Left ventricle myocardium inferior (tissue), 1 donor: ENCODE results near the gene CLEC18A. TPM values are rescaled to one million over a fixed set of nuclear protein-coding genes. Genes with fewer than 3 reads are reported as not detected.

ENCODE experiments used
- DNase-seq: peaks from one replicate; pipeline ENCODE4 v3.0.0-alpha.2; 2020
- H3K27ac ChIP-seq: fragments of 200-600 bp; replicated peaks from 2 replicates; pipeline ENCODE4 v1.8.0; 2021
- H3K27me3 ChIP-seq: fragments of 200-600 bp; 2 replicates; pipeline ENCODE4 v1.8.0; 2021; ENCODE audit warnings: low read depth
- H3K36me3 ChIP-seq: fragments of 200-600 bp; 2 replicates; pipeline ENCODE4 v1.8.0; 2021
- H3K4me1 ChIP-seq: fragments of 200-600 bp; 2 replicates; pipeline ENCODE4 v1.8.0; 2021
- H3K4me3 ChIP-seq: fragments of 200-600 bp; 2 replicates; pipeline ENCODE4 v1.8.0; 2021; ENCODE audit warnings: mild to moderate bottlenecking, moderate library complexity
- H3K9me3 ChIP-seq: fragments of 200-600 bp; replicated peaks from 2 replicates; pipeline ENCODE4 v1.8.0; 2021
- intact Hi-C: fragments of 100-400 bp; cut with micrococcal nuclease; formaldehyde crosslinking; loops from one replicate; pipeline ENCODE4 v1.11.0; 2022
- total RNA-seq: library from RNA; stranded (reverse); fragmentation: NEBNext Ultra II Directional; extraction: Animal tissue kit (Norgen Biotek cat#: 25700); gene quantifications from one replicate; pipeline ENCODE4 v1.2.1, GENCODE V29; 2021
- TF ChIP-seq, protein P1 (sequence below): fragments of 200-600 bp; IDR thresholded peaks from 2 replicates; pipeline ENCODE4 v1.8.0; 2021; ENCODE audit warnings: antibody characterized with exemption, mild to moderate bottlenecking, borderline replicate concordance
- donor health status: DM: no; HTN: yes; CAD: no; lungs with severe emphysema.

CLEC18A gene
- total RNA-seq, 1 donor from 2014 or later, result 0.22 TPM

DNA sequence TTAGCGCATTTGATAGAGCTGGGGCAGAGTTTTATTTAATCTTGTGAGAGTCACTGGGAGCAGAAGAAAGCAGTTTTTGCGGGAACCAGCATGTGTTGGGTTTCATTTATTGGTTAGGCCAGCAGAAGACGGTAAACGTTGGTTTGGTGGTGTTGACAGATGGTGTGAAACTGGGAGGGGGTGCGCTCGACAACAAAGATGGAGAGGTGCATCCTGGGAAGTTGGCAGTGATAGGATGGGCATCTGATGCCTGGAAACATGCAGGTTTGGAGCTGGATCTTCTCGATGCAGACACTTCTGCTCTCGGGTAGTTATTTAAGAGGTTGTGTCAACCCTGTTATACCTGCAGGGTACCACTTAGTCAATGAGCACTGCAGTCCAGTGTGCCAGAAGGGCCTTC, 24.9 kb upstream of the CLEC18A start:
- no peaks in the 10 kb centered on the region for H3K9me3 ChIP-seq
- no peak for DNase-seq
- peaks cover 10% of the 10 kb centered on the region for H3K36me3 ChIP-seq
- TF ChIP-seq, protein P1, sequence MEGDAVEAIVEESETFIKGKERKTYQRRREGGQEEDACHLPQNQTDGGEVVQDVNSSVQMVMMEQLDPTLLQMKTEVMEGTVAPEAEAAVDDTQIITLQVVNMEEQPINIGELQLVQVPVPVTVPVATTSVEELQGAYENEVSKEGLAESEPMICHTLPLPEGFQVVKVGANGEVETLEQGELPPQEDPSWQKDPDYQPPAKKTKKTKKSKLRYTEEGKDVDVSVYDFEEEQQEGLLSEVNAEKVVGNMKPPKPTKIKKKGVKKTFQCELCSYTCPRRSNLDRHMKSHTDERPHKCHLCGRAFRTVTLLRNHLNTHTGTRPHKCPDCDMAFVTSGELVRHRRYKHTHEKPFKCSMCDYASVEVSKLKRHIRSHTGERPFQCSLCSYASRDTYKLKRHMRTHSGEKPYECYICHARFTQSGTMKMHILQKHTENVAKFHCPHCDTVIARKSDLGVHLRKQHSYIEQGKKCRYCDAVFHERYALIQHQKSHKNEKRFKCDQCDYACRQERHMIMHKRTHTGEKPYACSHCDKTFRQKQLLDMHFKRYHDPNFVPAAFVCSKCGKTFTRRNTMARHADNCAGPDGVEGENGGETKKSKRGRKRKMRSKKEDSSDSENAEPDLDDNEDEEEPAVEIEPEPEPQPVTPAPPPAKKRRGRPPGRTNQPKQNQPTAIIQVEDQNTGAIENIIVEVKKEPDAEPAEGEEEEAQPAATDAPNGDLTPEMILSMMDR, result no peak
- H3K27me3 ChIP-seq, result no peaks in the 10 kb centered on the region
- peaks cover 66% of the 10 kb centered on the region for H3K4me1 ChIP-seq
- peak overlapping the region; percentile 62 for H3K4me3 ChIP-seq
- peak overlapping the region; percentile 88 for H3K27ac ChIP-seq
- intact Hi-C loops, result loop anchor here (5.0 kb wide), 1 partner anchor 129 kb away; no protein-coding TSS in a partner anchor

DNA sequence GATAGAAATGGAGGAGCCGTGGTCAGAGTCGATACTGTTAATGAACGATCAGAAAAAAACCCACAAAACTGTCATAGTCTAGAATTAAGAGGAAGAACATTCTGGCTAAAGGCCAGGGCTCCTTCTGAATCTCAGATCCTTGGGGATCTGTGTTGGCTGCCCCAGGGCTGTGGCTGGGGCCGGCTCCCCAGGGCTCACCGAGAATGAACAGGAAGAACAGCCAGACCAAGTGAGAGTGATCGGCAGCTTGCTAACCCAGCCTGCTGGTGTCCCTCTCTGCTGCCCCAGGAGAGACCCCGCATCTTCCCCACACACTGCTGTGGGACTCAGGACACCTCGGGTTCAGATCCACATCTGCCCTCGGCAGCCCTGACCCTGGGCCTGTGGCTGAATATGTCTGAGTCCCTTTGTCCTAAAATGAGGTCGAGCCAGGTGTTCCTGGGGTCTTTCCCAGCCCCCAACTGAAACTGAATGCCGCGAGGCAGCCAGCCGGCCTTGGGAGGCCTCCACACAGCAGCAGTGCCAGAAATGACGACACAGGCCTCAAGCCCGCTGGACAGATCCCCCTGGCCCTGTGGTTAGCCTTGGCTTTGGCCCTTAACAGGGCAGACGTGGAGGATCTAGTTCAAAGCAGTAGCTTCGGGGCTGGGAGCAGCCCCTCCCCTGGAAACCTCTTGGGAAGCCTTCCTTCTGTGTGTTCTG, 23.9 kb upstream of the CLEC18A start:
- peak overlapping the region; percentile 88 for H3K27ac ChIP-seq
- intact Hi-C loops, result loop anchor here (5.0 kb wide), 1 partner anchor 130 kb away; no protein-coding TSS in a partner anchor
- TF ChIP-seq, protein P1, result no peak
- peaks cover 19% of the 10 kb centered on the region for H3K36me3 ChIP-seq
- H3K9me3 ChIP-seq, result no peaks in the 10 kb centered on the region
- peak; percentile 68 for DNase-seq
- peak overlapping the region; percentile 37 for H3K4me3 ChIP-seq
- peaks cover 62% of the 10 kb centered on the region for H3K4me1 ChIP-seq
- no peaks in the 10 kb centered on the region for H3K27me3 ChIP-seq

DNA sequence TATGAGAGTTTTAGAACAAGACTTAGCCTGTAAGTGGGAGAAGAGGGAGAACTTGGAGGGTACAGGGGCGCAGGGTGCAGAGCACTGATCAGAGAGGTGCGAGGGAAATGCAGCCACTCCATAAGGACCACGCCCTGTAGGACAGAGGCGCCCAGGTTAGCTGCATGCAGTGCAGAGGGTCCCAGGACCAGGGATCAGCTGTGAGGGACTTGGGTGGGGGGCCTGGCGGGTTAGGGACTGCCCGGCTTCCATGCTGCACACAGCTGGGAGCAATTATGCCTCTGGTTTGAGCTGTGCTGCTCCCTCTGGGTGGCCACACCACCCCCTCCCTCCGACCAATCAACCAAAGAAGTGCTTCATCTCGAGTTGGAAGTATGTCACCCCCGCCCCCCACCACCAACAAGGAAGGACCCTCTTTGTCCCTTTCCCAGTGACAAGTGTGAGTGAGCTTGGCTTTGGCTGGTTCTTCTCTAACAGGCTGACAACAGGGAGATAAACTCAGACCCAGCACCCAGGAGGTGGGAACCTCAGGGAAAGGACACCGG, 22.2 kb upstream of the CLEC18A start:
- no peaks in the 10 kb centered on the region for H3K9me3 ChIP-seq
- H3K4me3 ChIP-seq, result no peak overlapping the region
- intact Hi-C loops, result loop anchor here (5.0 kb wide), 1 partner anchor 132 kb away; no protein-coding TSS in a partner anchor
- no peaks in the 10 kb centered on the region for H3K27me3 ChIP-seq
- DNase-seq, result no peak
- TF ChIP-seq, protein P1, result no peak
- H3K36me3 ChIP-seq, result peaks cover 36% of the 10 kb centered on the region
- no peak overlapping the region for H3K27ac ChIP-seq
- peaks cover 55% of the 10 kb centered on the region for H3K4me1 ChIP-seq

DNA sequence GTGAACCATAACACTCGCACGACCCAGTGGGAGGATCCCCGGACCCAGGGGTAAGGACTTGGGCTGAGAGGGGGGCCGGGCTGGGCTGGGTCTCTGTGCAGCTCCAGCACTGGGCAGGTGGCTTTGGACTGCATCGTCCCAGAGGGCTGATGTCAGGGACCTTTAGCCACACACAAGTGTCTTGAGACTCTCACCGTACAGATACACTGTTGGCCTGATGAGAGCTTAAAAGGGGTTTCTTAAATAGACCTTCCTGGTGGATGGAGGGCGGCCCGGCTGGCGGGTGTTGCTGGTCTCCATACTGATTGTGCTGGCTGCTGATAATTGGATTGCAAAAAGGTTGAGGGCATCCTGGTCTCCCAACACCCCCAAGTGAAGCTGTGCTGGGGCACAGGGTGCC, 21.7 kb upstream of the CLEC18A start:
- Histone ChIP-seq H3K36me3 (peaks cover 42% of the 10 kb centered on the region), H3K4me1 (peaks cover 51% of the 10 kb centered on the region), H3K9me3 (no peaks in the 10 kb centered on the region), H3K27me3 (no peaks in the 10 kb centered on the region), H3K27ac (no peak overlapping the region), H3K4me3 (no peak overlapping the region)
- TF ChIP-seq, protein P1, result no peak
- intact Hi-C loops, result loop anchor here (5.0 kb wide), 1 partner anchor 132 kb away; no protein-coding TSS in a partner anchor
- DNase-seq, result no peak

DNA sequence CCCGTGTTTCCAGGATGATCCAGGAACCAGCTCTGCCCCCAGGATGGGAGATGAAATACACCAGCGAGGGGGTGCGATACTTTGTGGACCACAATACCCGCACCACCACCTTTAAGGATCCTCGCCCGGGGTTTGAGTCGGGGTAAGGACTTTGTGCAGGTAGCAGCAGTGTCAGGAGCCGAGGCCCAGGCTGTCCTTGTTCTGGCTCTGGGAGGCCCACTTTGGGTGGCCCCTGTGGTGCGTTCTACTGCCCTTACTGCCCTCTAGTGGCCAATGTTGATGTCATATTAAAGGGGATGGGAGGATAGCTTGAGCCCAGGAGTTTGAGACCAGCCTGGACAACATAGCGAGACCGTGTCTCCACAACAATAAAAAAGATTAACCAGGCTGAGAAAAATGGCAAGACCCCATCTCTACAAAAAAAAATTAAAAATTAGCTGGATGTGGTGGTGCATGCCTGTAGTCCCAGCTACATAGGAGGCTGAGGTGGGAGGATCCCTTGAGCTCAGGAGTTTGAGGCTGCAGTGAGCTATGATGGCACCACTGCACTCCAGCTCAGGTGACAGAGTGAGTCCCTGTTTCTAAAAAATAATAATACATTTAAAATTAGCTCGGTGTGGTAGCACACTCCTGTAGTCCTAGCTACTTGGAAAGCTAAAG, 20.9 kb upstream of the CLEC18A start:
- Histone ChIP-seq H3K27ac (no peak overlapping the region), H3K4me3 (no peak overlapping the region), H3K27me3 (no peaks in the 10 kb centered on the region), H3K36me3 (peaks cover 50% of the 10 kb centered on the region), H3K4me1 (peaks cover 44% of the 10 kb centered on the region), H3K9me3 (no peaks in the 10 kb centered on the region)
- TF ChIP-seq, protein P1, result peak; percentile 84
- intact Hi-C loops, result no loop called here
- peak; percentile 32 for DNase-seq
